ENCODE data around the gene MYL12A.
A peak's percentile ranks its signal among the peaks of the same experiment; 100 is the strongest.

The MYL12A gene

GRCh38 chr18:3284501-3284900, 36.9 kb downstream of the MYL12A start:
- DNase-seq: no peak

DNA sequence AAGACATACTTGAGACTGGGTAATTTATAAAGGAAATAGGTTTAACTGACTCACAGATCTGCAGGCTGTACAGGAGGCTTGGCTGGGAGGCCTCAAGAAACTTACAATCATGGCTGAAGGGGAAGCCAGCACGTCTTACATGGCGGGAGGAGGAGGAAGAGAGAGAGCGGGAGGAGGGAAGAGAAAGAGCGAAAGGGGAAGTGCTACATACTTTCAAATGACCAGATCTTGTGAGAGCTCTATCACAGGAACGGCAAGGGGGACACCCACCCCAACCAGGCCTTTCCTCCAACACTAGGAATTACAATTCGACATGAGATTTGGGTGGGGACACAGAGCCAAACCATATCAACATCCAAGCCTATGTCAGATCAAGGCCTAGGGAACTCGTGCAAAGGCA, 38.6 kb downstream of the MYL12A start:
- DNase-seq: no peak

DNA sequence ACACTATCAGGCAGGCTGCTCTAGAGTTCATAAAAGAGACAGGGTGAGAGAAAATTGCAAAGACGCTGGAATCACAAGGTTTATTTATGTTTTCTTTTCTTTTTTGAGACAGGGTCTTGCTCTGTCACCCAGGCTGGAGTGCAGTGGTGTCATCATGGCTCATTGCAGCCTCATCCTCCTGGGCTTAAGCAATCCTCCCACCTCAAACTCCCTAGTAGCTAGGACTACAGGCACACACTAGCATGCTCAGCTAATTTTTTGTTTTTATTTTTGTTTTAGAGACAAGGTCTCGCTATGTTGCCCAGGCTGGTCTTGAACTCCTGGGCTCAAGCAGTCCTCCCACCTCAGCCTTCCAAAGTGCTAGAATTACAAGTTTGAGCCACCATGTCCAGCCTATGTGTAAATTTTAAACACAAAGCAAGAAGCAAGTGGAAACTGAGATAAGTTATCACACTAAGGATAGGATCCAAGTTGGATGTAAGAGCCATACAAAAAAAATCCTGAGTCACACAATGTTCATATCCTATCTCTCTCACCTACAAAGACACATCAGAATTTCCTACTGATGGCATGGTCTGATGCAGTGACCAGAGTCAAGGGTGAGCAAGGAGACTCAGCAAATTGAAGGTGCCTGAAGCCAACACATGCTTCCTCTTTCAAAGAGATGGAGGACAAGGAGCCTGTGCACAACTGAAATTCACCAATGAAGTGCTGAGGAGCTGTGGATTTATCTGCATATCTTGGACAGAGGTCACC, 45.8 kb downstream of the MYL12A start:
- DNase-seq: no peak

DNA sequence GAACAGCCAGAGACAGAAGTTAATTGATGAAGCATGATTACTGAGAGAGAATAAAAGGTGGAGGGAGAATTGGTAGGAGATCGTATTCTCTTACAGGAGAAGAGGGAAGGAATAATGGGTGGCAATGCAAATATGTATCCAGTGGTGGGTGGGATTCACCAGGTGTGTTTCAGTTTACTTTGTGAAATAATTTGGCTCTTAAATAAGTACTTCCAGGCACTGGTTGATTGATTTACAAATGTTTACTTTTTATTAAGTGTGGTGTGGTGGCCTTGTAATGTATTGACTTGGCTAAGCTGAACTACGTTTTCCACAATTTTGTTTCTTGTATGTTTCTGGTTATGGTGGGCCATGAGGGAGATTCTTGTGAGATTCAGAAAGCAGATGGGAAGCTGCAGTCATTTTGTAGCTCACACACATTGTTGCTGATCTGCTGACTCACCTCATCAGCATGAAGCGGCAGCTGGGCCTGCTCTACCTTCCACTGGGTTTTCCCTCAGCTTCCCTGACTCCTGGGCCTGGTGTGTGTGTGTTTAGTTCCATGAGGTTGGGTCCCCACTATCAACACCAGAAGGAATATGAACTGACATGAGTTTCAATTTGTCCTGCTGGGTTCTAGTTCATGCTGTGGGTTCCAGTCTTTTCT, 47.0 kb downstream of the MYL12A start:
- no peak for DNase-seq

DNA sequence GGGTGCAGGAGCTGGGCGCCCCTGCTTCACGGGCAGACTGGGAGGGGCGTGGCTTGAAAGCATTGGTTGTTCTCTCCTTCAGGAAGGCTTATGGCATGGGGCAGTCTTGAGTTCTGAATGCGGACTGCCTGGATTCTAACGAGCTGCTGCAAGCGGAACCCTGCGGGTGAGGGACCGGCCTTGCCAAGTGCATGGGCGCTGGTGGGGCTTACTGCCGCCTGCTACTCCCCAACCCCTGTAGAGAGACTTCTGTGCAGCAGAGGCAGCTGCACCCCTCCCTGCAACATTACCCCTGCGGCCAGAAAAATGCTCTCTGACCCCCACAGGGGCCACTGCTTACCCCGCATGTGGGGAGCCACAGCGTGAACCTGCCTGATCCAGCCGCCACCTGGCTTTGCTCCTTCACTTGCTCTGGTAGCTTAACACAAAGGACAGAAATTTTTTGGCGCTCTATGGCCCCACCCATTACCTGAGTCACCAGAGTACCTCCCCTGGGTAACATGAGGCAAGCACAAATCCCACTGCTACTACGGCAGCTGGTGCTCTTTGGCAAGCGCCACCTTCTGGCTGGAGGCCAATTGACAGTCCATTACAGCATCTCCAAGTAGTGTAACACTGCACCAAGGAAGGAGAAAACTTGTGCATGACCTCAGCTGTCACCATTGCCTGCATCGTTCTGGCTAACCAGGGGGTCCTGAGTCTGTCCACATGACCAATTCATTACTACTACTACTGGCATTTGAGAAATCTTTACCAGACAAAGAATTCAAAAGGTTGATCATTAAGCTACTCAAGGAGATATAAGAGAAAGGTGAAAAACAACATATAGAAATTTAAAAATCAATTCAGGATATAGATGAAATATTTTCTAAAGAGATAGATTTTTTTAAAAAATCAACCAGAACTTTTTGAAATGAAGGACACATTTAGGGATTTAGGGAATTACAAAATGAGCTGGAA, 49.7 kb downstream of the MYL12A start:
- peak; percentile 93 for DNase-seq

DNA sequence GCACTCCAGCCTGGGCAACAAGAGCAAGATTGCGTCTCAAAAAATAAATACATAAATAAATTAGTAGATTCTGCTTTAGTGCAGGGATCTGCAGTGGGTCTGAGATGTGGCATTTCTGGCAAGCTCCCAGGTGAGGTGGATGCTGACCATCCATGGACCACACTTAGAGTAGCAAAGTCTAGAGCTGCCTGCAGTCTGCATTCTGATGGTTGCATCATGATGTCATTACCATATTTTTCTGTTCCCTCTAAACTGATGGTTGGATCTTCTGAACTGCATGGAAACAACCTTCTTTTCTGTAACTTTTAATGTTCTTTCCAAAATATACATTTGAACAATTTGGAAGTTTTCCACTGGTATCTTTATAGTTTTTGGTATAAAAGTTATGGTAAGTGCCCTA, 57.2 kb downstream of the MYL12A start:
- no peak for DNase-seq

DNA sequence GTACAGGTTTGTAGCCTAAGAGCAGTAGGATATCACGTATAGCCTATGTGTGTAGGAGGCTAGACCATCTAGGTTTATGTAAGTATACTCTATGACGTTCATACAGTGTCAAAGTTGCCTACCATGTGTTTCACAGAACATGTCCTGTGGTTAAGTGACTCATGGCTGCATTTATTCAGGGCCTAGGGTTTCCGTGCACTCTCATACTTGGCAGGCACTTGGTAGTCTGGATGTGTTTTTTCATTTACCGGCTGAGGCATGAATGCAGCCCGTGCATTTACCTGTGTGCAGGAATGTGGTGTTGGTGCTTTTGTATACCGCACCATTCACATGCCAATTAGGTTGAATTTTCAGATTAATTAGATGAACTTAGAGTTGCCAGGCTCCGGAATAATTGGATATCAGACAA, 57.8 kb downstream of the MYL12A start:
- peak; percentile 23 for DNase-seq
